ENCODE measurements around the gene CHST8.

DNA sequence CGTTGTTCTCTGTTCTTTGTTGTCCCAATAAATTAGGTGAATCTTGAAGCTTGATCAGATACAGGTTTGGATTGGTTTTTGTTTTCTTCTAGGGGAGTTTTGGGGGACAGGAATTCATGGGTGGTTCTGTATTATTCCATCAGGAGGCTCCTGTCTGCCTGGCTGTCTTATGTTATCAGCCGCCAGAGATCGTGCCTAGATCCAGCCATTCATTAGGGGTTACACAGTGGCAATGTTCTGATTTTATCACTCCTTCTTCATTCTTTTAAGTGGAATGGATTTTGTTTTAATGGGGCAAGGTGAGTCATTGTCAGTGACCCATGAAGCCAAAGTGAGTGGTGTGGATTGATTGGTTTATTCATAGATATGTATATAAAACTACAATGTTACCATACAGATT, 71.9 kb downstream of the CHST8 start:
- TF ChIP-seq, protein P1, sequence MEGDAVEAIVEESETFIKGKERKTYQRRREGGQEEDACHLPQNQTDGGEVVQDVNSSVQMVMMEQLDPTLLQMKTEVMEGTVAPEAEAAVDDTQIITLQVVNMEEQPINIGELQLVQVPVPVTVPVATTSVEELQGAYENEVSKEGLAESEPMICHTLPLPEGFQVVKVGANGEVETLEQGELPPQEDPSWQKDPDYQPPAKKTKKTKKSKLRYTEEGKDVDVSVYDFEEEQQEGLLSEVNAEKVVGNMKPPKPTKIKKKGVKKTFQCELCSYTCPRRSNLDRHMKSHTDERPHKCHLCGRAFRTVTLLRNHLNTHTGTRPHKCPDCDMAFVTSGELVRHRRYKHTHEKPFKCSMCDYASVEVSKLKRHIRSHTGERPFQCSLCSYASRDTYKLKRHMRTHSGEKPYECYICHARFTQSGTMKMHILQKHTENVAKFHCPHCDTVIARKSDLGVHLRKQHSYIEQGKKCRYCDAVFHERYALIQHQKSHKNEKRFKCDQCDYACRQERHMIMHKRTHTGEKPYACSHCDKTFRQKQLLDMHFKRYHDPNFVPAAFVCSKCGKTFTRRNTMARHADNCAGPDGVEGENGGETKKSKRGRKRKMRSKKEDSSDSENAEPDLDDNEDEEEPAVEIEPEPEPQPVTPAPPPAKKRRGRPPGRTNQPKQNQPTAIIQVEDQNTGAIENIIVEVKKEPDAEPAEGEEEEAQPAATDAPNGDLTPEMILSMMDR (IDR thresholded peaks at IDR 0.05), result no peak
- TF ChIP-seq POLR2AphosphoS5 (IDR thresholded peaks at IDR 0.05) (no peak), POLR2A (IDR thresholded peaks at IDR 0.05; ENCODE audit: low read depth) (no peak), EP300 (IDR thresholded peaks at IDR 0.05) (no peak)
